Activated CD4-positive, alpha-beta memory T cell treated with anti-CD3 and anti-CD28 coated beads, Interleukin-2, amount 10 ng/mL, durations not matched to agents 7 days and 5 days (primary cell): Measurements from ENCODE around the gene NF2. TPM values are rescaled to one million over a fixed set of nuclear protein-coding genes. Genes with fewer than 3 reads are reported as not detected.
"Not testable (repeated sequence)": the region's sequence is repeated elsewhere in the genome, so short reads cannot be mapped to it uniquely, and the experiment has no call there.

Source experiments
- CTCF ChIA-PET: fragments of 350-600 bp; sonication (Branson Sonifier 250); formaldehyde crosslinking; loops from one replicate; lab custom pipeline; 2021; ENCODE audit warnings: antibody characterized with exemption, inconsistent platforms; lab: Charles Lee
- POLR2A ChIA-PET: fragments of 350-600 bp; sonication (Branson Sonifier 250); formaldehyde crosslinking; loops from one replicate; lab custom pipeline; 2021; ENCODE audit warnings: antibody characterized with exemption; lab: Charles Lee
- DNase-seq: peaks from one replicate; pipeline ENCODE4 v3.0.0-alpha.2; 2020
- H3K27ac Mint-ChIP-seq: one replicate; pipeline ENCODE4 v1.8.0; 2021; ENCODE audit warnings: mild to moderate bottlenecking, mixed read lengths
- H3K27me3 Mint-ChIP-seq: one replicate; pipeline ENCODE4 v1.8.0; 2021; ENCODE audit warnings: mixed read lengths
- H3K36me3 Mint-ChIP-seq: one replicate; pipeline ENCODE4 v1.8.0; 2021; ENCODE audit warnings: low read depth, mixed read lengths
- H3K4me1 Mint-ChIP-seq: one replicate; pipeline ENCODE4 v1.8.0; 2021; ENCODE audit warnings: mixed read lengths
- H3K4me3 Mint-ChIP-seq: one replicate; pipeline ENCODE4 v1.8.0; 2021; ENCODE audit warnings: mild to moderate bottlenecking, mixed read lengths
- H3K9me3 Mint-ChIP-seq: one replicate; pipeline ENCODE4 v1.8.0; 2021; ENCODE audit warnings: mixed read lengths
- total RNA-seq, 2 experiments: library from RNA; stranded (reverse); gene quantifications; one replicate each; pipeline ENCODE4 v1.2.3, GENCODE V29; 2021

The NF2 gene
- total RNA-seq, 2 experiments from 2014 or later, result 58.2 to 60.1 TPM

DNA sequence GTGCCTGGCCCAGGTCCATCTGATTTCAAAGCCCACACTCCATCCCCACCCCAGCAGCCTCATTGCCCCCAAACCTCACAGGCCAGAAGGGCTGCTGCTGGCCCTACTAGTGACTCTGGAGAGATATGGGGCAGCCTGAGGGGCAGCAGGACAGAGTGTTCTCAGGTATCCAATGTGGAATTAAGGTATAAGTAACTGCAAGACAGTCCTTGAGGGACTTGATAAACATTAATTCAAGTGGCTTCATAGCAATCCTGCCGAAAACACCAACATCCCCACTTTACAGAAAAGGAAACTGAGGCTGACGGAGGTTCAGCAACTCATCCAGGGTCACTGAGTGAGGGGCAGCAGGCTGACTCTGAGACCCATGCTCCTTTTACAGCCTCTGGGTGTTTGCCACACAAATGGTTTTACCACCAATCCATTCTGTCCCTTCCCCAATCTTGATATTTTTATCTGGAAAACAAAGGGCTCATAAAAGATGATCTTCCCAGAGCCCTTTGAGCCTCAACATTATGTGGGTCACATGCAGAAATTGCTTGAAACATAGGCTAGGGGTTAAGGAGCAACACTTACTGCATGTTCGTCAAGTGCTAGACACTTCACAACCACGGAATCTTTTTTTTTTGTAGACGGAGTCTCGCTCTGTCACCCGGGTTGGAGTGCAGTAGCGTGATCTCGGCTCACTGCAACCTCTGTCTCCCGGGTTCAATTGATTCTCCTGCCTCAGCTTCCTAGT, 24.8 kb upstream of the NF2 start:
- H3K36me3 Mint-ChIP-seq, result peaks cover 5% of the 10 kb centered on the region
- DNase-seq, result no peak
- no peaks in the 10 kb centered on the region for H3K27me3 Mint-ChIP-seq
- no peaks in the 10 kb centered on the region for H3K9me3 Mint-ChIP-seq
- H3K4me1 Mint-ChIP-seq, result peaks cover 19% of the 10 kb centered on the region
- H3K4me3 Mint-ChIP-seq, result no peak overlapping the region
- no peak overlapping the region for H3K27ac Mint-ChIP-seq
- CTCF ChIA-PET, result interaction anchor here (0.7 kb wide), 1 partner anchor 96 kb away, joined by 4 read pairs; no protein-coding TSS in a partner anchor
- POLR2A ChIA-PET, result no interaction called here

DNA sequence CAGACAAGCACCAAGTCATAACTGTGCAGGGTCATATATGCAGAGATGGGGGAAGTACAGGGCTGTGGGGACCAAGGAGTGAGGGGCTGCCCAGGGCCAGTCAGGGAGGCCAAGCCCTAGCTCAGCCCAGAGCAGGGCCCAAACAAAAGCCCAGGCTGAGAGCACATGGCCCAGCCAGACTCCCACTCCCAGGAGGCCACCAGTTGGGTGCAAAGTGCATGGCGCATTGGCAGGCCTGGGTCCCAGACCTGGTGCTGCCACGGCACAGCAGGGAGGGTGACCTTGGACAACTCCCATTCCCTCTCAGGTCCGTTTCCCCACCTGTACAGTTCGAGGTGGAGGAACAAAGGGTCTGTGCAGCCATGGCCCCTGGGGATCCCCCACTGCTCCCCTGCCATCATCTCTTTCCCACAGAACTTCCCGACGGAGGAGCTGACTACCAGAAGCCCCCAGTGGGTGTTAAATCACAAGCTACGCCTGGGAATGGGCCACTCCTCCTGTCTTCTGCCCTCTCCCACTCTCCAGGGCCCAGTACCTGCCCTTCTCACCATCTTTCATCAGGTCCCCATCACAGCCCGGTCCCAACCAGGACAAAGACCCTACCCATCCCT, 23.1 kb upstream of the NF2 start:
- Mint-ChIP-seq H3K36me3 (peaks cover 5% of the 10 kb centered on the region), H3K4me1 (peaks cover 19% of the 10 kb centered on the region)
- no peak for DNase-seq

DNA sequence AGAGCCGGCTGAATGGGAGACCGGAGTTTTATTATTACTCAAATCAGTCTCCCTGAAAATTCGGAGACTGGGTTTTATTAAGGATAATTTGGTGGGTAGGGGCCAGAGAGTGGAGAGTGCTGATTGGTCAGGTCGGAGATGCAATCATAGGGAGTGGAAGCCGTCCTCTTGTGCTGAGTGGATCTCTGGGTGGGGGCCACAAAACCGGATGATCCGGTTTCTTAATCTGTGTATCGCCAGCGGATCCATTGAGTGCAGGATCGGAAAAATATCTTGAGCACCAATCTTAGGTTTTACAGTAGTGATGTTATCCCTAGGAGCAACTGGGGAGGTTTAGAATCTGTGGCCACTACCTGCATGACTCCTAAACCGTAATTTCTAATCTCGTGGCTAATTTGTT, 21.6 kb upstream of the NF2 start:
- Mint-ChIP-seq H3K4me1 (peaks cover 19% of the 10 kb centered on the region), H3K4me3 (peak overlapping the region; percentile 83), H3K27me3 (no peaks in the 10 kb centered on the region), H3K36me3 (peaks cover 5% of the 10 kb centered on the region), H3K9me3 (no peaks in the 10 kb centered on the region), H3K27ac (peak overlapping the region; percentile 58)
- ChIA-PET POLR2A (no interaction called here), CTCF (no interaction called here)
- no peak for DNase-seq

More for the DNA sequence above, 23.1 kb upstream of the NF2 start:
- peak overlapping the region; percentile 76 for H3K27ac Mint-ChIP-seq
- peak overlapping the region; percentile 83 for H3K4me3 Mint-ChIP-seq
- no peaks in the 10 kb centered on the region for H3K27me3 Mint-ChIP-seq
- no peaks in the 10 kb centered on the region for H3K9me3 Mint-ChIP-seq
- ChIA-PET POLR2A (interaction anchor here (0.9 to 1.6 kb wide), 7 partner anchors 9 to 176 kb away, joined by 3 to 6 read pairs (median 3); partner anchors contain the start of gene THOC5), CTCF (interaction anchor here (0.6 kb wide), 1 partner anchor 26 kb away, joined by 3 read pairs; the partner anchor contains the start of gene THOC5)

DNA sequence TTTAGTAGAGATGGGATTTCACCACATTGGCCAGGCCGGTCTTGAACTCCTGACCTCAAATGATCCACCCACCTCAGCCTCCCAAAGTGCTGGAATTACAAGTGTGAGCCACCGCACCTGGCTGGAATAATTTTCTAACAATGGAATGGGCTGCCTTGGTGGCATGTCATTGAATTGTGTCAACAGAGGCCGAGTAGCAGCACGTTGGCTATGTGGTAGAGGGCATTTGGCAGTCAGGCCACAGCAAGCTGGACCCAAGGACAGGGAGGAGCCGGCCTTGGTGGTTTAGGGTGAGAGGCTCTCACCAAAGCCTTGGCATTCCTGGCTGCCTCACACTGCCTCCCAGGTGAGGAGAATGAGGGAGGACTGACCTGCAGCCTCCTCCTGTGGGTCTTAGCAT, 18.5 kb upstream of the NF2 start:
- H3K36me3 Mint-ChIP-seq, result peaks cover 3% of the 10 kb centered on the region
- no peak for DNase-seq
- no peak overlapping the region for H3K27ac Mint-ChIP-seq
- POLR2A ChIA-PET, result interaction anchor here (1.3 to 1.6 kb wide), 2 partner anchors 19 to 31 kb away, joined by 4 read pairs; partner anchors contain the start of gene THOC5
- H3K27me3 Mint-ChIP-seq, result no peaks in the 10 kb centered on the region
- no peaks in the 10 kb centered on the region for H3K9me3 Mint-ChIP-seq
- H3K4me1 Mint-ChIP-seq, result peaks cover 18% of the 10 kb centered on the region
- H3K4me3 Mint-ChIP-seq, result no peak overlapping the region
- CTCF ChIA-PET, result interaction anchor here (0.6 kb wide), 1 partner anchor 21 kb away, joined by 3 read pairs; no protein-coding TSS in a partner anchor

DNA sequence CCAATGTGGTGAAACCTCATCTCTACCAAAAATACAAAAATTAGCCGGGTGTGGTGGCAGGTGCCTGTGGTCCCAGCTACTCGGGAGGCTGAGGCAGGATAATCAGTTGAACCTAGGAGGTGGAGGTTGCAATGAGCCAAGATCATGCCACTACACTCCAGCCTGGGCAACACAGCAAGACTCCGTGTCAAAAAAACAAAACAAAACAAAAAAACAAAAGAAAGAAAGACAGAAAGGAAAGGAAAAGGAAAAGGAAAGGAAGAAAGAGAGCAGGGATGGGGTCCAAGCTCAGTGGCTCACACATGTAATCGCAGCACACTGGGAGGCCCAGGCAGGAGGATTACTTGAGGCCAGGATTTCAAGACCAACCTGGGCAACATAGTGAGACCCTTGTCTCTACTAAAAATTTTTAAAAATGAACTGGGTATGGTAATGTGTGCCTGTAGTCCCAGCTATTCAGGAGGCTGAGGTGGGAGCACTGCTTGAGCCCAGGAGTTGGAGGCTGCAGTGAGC, 17.2 kb upstream of the NF2 start:
- DNase-seq, H3K36me3 Mint-ChIP-seq, H3K27me3 Mint-ChIP-seq, H3K4me3 Mint-ChIP-seq, H3K27ac Mint-ChIP-seq, H3K9me3 Mint-ChIP-seq: not testable (repeated sequence)
- ChIA-PET CTCF (interaction anchor here (0.9 to 1.9 kb wide), 3 partner anchors 19 to 502 kb away, joined by 3 to 6 read pairs (median 3); no protein-coding TSS in a partner anchor), POLR2A (interaction anchor here (1.6 kb wide), 1 partner anchor 33 kb away, joined by 4 read pairs; the partner anchor contains the start of gene THOC5)
- H3K4me1 Mint-ChIP-seq, result peaks cover 18% of the 10 kb centered on the region

DNA sequence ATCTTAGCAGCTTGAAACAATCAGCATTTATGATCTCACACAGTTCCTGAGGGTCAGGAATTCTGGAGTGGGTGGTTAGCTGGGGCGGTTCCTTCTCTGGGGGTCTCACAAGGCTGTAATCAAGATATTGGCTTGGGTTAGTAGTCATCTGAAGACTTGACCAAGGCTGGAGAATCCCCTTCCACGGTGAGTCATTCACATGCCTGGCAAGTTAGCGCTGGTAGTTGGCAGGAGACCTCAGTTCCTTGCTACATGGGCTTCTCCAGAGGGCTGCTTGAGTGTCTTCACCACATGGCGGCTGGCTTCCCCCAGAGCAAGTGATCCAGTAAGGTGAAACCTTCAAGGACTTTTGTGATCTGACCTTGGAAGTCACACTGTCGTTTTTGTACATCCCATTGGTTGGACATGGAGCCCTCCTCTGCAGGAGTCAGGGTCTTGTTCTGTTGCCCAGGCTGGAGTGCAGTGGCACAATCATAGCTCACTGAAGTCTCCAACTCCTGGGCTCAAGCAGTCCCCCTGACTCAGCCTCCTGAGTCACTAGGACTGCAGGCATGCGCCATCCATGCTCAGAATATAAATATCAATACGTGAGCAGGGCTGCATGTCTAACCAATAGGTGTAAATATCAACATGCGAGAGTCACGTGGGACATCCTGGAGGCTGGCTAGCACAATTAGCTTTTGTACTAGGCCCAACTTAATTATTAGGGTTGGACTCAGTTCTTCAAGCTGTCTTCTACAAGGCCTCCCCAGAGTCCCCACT, 15.3 kb upstream of the NF2 start:
- Mint-ChIP-seq H3K9me3 (no peaks in the 10 kb centered on the region), H3K27me3 (no peaks in the 10 kb centered on the region), H3K4me3 (no peak overlapping the region), H3K4me1 (peaks cover 10% of the 10 kb centered on the region), H3K27ac (no peak overlapping the region), H3K36me3 (no peaks in the 10 kb centered on the region)
- no peak for DNase-seq
- ChIA-PET CTCF (interaction anchor here (0.7 to 2.1 kb wide), 8 partner anchors 8 to 503 kb away, joined by 3 to 11 read pairs (median 4); no protein-coding TSS in a partner anchor), POLR2A (interaction anchor here (1.1 to 2.9 kb wide), 2 partner anchors 16 to 34 kb away, joined by 5 to 10 read pairs; partner anchors contain the start of gene THOC5)

DNA sequence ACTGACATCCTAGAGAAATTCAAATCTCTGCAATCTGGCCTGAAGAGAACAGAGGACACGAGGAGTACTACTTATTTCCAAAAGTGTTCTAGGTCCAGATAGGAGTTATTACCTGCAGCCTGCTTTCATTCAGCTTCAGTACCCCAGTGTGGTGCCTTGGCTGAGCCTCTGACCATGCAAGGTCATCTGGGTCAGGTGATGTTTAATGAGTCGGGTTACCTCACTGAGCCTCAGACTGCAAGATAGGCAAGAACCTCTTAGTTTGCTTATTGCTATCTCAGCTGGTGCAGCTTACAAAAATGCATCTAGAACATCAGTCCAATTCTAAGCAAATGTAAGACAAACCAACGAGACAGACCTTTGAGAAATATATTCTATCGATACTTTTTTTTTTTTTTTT, 9.5 kb upstream of the NF2 start:
- Mint-ChIP-seq H3K9me3 (peaks cover 3% of the 10 kb centered on the region), H3K4me3 (no peak overlapping the region), H3K27ac (no peak overlapping the region), H3K4me1 (peaks cover 13% of the 10 kb centered on the region), H3K36me3 (no peaks in the 10 kb centered on the region), H3K27me3 (no peaks in the 10 kb centered on the region)
- POLR2A ChIA-PET, result interaction anchor here (2.0 kb wide), 1 partner anchor 10 kb away, joined by 5 read pairs; no protein-coding TSS in a partner anchor
- no peak for DNase-seq
- CTCF ChIA-PET, result interaction anchor here (0.7 kb wide), 1 partner anchor 429 kb away, joined by 3 read pairs; no protein-coding TSS in a partner anchor

DNA sequence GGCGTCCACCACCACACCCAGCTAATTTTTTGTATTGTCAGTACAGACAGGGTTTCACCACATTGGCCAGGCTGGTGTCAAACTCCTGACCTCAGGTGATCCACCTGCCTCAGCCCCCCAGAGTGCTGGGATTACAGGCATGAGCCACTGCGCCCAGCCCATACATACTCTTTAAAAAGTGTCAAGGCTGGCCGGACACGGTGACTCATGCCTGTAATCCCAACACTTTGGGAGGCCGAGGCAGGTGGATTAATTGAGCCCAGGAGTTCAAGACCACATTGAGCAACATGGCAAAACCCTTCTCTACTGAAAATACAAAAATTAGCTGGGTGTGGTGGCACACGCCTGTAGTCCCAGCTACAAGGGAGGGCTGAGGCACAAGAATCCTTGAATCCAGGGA, 9.0 kb upstream of the NF2 start:
- H3K27ac Mint-ChIP-seq, H3K9me3 Mint-ChIP-seq, DNase-seq, H3K36me3 Mint-ChIP-seq, H3K27me3 Mint-ChIP-seq, H3K4me3 Mint-ChIP-seq: not testable (repeated sequence)
- ChIA-PET CTCF (interaction anchor here (0.6 to 1.4 kb wide), 2 partner anchors 18 to 31 kb away, joined by 3 to 5 read pairs; no protein-coding TSS in a partner anchor), POLR2A (interaction anchor here (1.2 to 2.0 kb wide), 3 partner anchors 10 to 29 kb away, joined by 4 to 5 read pairs (median 4); no protein-coding TSS in a partner anchor)
- H3K4me1 Mint-ChIP-seq, result peaks cover 13% of the 10 kb centered on the region

DNA sequence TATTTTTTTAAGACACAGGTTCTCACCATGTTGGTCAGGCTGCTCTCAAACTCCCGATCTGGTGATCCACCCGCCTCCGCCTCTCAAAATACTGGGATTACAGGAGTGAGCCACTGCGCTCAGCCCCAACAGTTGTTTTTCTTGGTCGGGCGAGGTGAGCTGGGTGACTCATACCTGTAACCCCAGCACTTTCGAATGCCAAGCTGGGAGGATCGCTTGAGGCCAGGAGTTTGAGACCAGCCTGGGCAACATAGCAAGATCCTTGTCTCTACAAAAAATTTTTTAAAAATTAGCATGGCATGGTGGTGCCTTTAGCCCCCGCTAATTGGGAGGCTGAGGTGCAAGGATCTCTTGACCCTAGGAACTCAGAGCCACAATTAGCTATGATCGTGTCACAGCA, 7.0 kb upstream of the NF2 start:
- Mint-ChIP-seq H3K4me3 (no peak overlapping the region), H3K27me3 (no peaks in the 10 kb centered on the region), H3K4me1 (peaks cover 3% of the 10 kb centered on the region), H3K9me3 (peaks cover 3% of the 10 kb centered on the region), H3K36me3 (no peaks in the 10 kb centered on the region), H3K27ac (no peak overlapping the region)
- CTCF ChIA-PET, result interaction anchor here (0.7 to 1.0 kb wide), 3 partner anchors 9 to 48 kb away, joined by 3 read pairs; no protein-coding TSS in a partner anchor
- DNase-seq, result no peak
- POLR2A ChIA-PET, result interaction anchor here (2.3 kb wide), 1 partner anchor 43 kb away, joined by 7 read pairs; the partner anchor contains the start of gene THOC5

DNA sequence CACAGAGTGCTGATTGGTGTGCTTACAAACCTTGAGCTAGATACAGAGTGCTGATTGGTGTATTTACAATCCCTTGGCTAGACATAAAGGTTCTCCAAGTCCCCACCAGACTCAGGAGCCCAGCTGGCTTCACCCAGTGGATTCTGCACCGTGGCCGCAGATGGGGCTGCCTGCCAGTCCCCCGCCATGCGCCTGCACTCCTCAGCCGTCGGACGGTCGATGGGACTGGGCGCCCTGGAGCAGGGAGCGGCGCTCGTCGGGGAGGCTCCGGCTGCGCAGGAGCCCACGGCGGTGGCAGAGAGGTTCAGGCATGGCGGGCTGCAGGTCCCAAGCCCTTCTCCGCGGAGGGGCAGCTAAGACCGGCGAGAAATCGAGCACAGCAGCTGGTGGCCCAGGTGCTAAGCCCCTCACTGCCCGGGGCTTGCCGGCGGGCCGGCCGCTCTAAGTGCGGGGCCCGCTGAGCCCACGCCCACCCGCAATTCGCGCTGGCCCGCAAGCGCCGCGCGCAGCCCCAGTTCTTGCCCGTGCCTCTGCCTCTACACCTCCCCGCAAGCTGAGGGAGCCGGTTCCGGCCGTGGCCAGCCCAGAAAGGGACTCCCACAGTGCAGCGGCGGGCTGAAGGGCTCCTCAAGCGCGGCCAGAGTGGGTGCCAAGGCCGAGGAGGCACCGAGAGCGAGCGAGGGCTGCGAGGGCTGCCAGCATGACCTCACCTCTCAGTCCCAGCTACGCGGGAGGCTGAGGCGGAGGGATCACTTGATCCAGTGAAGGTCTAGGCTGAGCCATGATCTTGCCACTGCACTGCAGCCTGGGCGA, 5.4 kb upstream of the NF2 start:
- H3K4me3 Mint-ChIP-seq, H3K36me3 Mint-ChIP-seq, H3K9me3 Mint-ChIP-seq, H3K27me3 Mint-ChIP-seq, DNase-seq, H3K4me1 Mint-ChIP-seq, H3K27ac Mint-ChIP-seq: not testable (repeated sequence)
- ChIA-PET CTCF (interaction anchor here (1.3 kb wide), 1 partner anchor 11 kb away, joined by 3 read pairs; no protein-coding TSS in a partner anchor), POLR2A (interaction anchor here (0.8 to 2.3 kb wide), 3 partner anchors 8 to 45 kb away, joined by 3 to 7 read pairs (median 3); partner anchors contain the start of genes NIPSNAP1 and THOC5)

DNA sequence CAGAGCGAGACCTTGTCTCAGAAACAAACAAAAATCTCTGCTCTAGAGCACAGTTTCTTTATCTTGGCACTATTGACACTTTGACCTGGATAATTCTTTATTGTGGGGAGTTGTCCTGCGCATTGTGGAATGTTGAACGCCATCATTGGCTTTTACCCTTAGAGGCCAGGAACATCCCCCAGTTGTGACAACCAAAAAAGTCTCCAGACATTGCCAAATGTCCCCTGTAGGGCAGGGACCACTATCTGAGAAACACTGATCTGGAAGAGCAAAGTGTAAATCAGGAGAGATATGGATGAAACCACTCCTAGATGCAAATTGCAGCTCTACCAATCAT, 4.8 kb upstream of the NF2 start:
- H3K4me1 Mint-ChIP-seq, result peaks cover 7% of the 10 kb centered on the region
- no peaks in the 10 kb centered on the region for H3K27me3 Mint-ChIP-seq
- no peaks in the 10 kb centered on the region for H3K36me3 Mint-ChIP-seq
- no peak for DNase-seq
- CTCF ChIA-PET, result interaction anchor here (1.3 to 1.8 kb wide), 2 partner anchors 8 to 11 kb away, joined by 3 to 6 read pairs; no protein-coding TSS in a partner anchor
- no peak overlapping the region for H3K27ac Mint-ChIP-seq
- H3K9me3 Mint-ChIP-seq, result peaks cover 3% of the 10 kb centered on the region
- POLR2A ChIA-PET, result interaction anchor here (2.3 kb wide), 1 partner anchor 45 kb away, joined by 7 read pairs; the partner anchor contains the start of gene THOC5
- H3K4me3 Mint-ChIP-seq, result no peak overlapping the region
